A673 (cell line): Measurements from ENCODE around the gene HLA-DQB1. TPM values are rescaled to one million over a fixed set of nuclear protein-coding genes. Genes with fewer than 3 reads are reported as not detected.
"Not testable (repeated sequence)": the region's sequence is repeated elsewhere in the genome, so short reads cannot be mapped to it uniquely, and the experiment has no call there.

Experiments
- BruUV-seq: library from RNA; stranded (reverse); fragments of 400-500 nt; replicated peaks from 2 replicates; lab custom pipeline; 2021; lab: Mats Ljungman, UMichigan
- CTCF ChIA-PET: fragments of 300-600 bp; sonication (Branson Sonifier 250); formaldehyde crosslinking; loops from one replicate; lab custom pipeline; 2022; ENCODE audit warnings: antibody characterized with exemption; lab: Charles Lee
- POLR2A ChIA-PET: fragments of 300-600 bp; sonication (Branson Sonifier 250); formaldehyde crosslinking; loops from one replicate; lab custom pipeline; 2022; ENCODE audit warnings: antibody characterized with exemption; ENCODE audit not compliant: low non-redundant PET; lab: Charles Lee
- DNase-seq: peaks from one replicate; pipeline ENCODE4 v3.0.0-alpha.2; 2015; ENCODE audit warnings: low spot score
- H3K27ac ChIP-seq: fragments of 200-600 bp; sonication (generic); 2 replicates; pipeline ENCODE4 v1.5.1; 2016; ENCODE audit warnings: mixed run types, low read depth, mild to moderate bottlenecking, mixed read lengths, antibody characterized with exemption, low read length; ENCODE audit not compliant: poor library complexity, severe bottlenecking
- H3K27me3 ChIP-seq: fragments of 200-600 bp; sonication (generic); replicated peaks from 2 replicates; pipeline ENCODE4 v1.6.1; 2017; ENCODE audit warnings: mixed run types, low read depth, mild to moderate bottlenecking, mixed read lengths, antibody characterized with exemption, low read length; ENCODE audit not compliant: insufficient read depth, poor library complexity
- H3K36me3 ChIP-seq: fragments of 200-600 bp; sonication (generic); 2 replicates; pipeline ENCODE4 v1.6.1; 2016; ENCODE audit warnings: mixed run types, mild to moderate bottlenecking, mixed read lengths, antibody characterized with exemption, low read length; ENCODE audit not compliant: insufficient read depth, poor library complexity, severe bottlenecking
- H3K4me1 ChIP-seq: fragments of 200-600 bp; sonication (generic); 2 replicates; pipeline ENCODE4 v1.6.1; 2017; ENCODE audit warnings: mixed run types, mild to moderate bottlenecking, mixed read lengths, antibody characterized with exemption, low read length; ENCODE audit not compliant: insufficient read depth, poor library complexity, severe bottlenecking
- H3K4me3 ChIP-seq: fragments of 200-600 bp; sonication (generic); 2 replicates; pipeline ENCODE4 v1.5.1; 2016; ENCODE audit warnings: low read depth, mixed run types, mild to moderate bottlenecking, mixed read lengths, low read length; ENCODE audit not compliant: poor library complexity, severe bottlenecking
- H3K9me3 ChIP-seq: fragments of 200-600 bp; sonication (generic); 2 replicates; pipeline ENCODE4 v1.6.1; 2016; ENCODE audit warnings: mixed run types, low read depth, mild to moderate bottlenecking, mixed read lengths, antibody characterized with exemption, low read length; ENCODE audit not compliant: poor library complexity, severe bottlenecking
- CTCF ChIP-seq: fragments of 300-800, 200-600 bp; sonication (generic); conservative IDR thresholded peaks from 2 replicates; pipeline ENCODE4 v1.5.1; 2017; ENCODE audit warnings: low read depth, mild to moderate bottlenecking, antibody characterized with exemption, low read length, moderate library complexity, mixed read lengths
- EZH2 ChIP-seq: fragments of 200-600 bp; sonication (generic); IDR thresholded peaks from 2 replicates; pipeline ENCODE4 v1.6.1; 2017; ENCODE audit warnings: borderline replicate concordance, low read depth, mild to moderate bottlenecking, mixed read lengths, antibody characterized with exemption, low read length; ENCODE audit not compliant: poor library complexity, severe bottlenecking
- intact Hi-C: fragments of 100-400 bp; cut with micrococcal nuclease; formaldehyde crosslinking; loops from one replicate; pipeline ENCODE4 v1.10.0; 2022; ENCODE audit not compliant: unreplicated experiment
- total RNA-seq: library from RNA; stranded (reverse); gene quantifications from 2 replicates; pipeline ENCODE4 v1.2.3, GENCODE V29; 2021

Gene HLA-DQB1
- total RNA-seq, 1 experiment from 2014 or later, result not detected

GRCh38 chr6:32645047-32645703 lies 21.3 kb downstream of the HLA-DQB1 start:
- no TSS peak for BruUV-seq
- no peak overlapping the region for H3K4me3 ChIP-seq
- CTCF ChIA-PET, result no interaction called here
- POLR2A ChIA-PET, result no interaction called here
- H3K27me3 ChIP-seq, result no peaks in the 10 kb centered on the region
- no peak overlapping the region for H3K27ac ChIP-seq
- TF ChIP-seq CTCF (no peak), EZH2 (no peak)
- intact Hi-C loops, result no loop called here
- no peaks in the 10 kb centered on the region for H3K9me3 ChIP-seq
- no peak for DNase-seq
- no peaks in the 10 kb centered on the region for H3K4me1 ChIP-seq
- no peaks in the 10 kb centered on the region for H3K36me3 ChIP-seq

GRCh38 chr6:32643904-32644303 lies 22.6 kb downstream of the HLA-DQB1 start:
- no peak overlapping the region for H3K4me3 ChIP-seq
- no TSS peak for BruUV-seq
- TF ChIP-seq CTCF (no peak), EZH2 (no peak)
- CTCF ChIA-PET, result no interaction called here
- POLR2A ChIA-PET, result no interaction called here
- H3K4me1 ChIP-seq, result no peaks in the 10 kb centered on the region
- intact Hi-C loops, result no loop called here
- no peaks in the 10 kb centered on the region for H3K36me3 ChIP-seq
- no peaks in the 10 kb centered on the region for H3K9me3 ChIP-seq
- no peak for DNase-seq
- H3K27ac ChIP-seq, result no peak overlapping the region
- no peaks in the 10 kb centered on the region for H3K27me3 ChIP-seq

- Histone ChIP-seq H3K4me3 (no peak overlapping the region), H3K9me3 (no peaks in the 10 kb centered on the region), H3K36me3 (no peaks in the 10 kb centered on the region), H3K27me3 (no peaks in the 10 kb centered on the region), H3K4me1 (no peaks in the 10 kb centered on the region), H3K27ac (no peak overlapping the region)
- BruUV-seq, result no TSS peak
- DNase-seq, result no peak
- POLR2A ChIA-PET, result no interaction called here
- intact Hi-C loops, result no loop called here
- TF ChIP-seq CTCF (no peak), EZH2 (no peak)
- CTCF ChIA-PET, result no interaction called here
Observed at GRCh38 chr6:32642720-32643106, 23.7 kb downstream of the HLA-DQB1 start.

- intact Hi-C loops, H3K4me3 ChIP-seq, H3K4me1 ChIP-seq, DNase-seq, H3K27ac ChIP-seq, POLR2A ChIA-PET, BruUV-seq, H3K36me3 ChIP-seq, H3K27me3 ChIP-seq, H3K9me3 ChIP-seq, CTCF ChIA-PET: not testable (repeated sequence)
Observed at GRCh38 chr6:32641785-32642719, 24.4 kb downstream of the HLA-DQB1 start.
